ENCODE data around the gene CRYGN.

Gene CRYGN

DNA sequence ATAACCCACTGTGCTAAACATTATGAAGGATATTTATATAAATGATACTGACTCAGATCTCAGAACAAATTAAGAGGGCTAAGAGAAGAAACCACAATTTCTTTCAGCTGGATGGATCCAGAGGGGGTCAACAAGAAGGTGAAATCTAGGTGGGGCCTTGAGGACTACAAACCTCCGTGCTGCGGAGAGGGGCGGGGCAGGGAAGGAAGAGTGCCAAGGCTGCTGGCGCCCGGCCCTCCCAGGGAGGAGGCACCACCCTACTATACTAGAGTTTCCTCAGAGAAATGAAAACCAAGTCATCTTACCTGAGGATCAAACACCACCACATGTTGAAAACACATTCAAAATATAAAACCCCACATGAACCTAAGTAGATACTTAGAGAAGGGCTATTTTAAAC lies 29.3 kb upstream of the CRYGN start:
- DNase-seq (ENCODE audit: low read depth): no peak
- H3K4me3 ChIP-seq (ENCODE audit: low read depth, low read length): no peak overlapping the region
- TF ChIP-seq, protein P1, sequence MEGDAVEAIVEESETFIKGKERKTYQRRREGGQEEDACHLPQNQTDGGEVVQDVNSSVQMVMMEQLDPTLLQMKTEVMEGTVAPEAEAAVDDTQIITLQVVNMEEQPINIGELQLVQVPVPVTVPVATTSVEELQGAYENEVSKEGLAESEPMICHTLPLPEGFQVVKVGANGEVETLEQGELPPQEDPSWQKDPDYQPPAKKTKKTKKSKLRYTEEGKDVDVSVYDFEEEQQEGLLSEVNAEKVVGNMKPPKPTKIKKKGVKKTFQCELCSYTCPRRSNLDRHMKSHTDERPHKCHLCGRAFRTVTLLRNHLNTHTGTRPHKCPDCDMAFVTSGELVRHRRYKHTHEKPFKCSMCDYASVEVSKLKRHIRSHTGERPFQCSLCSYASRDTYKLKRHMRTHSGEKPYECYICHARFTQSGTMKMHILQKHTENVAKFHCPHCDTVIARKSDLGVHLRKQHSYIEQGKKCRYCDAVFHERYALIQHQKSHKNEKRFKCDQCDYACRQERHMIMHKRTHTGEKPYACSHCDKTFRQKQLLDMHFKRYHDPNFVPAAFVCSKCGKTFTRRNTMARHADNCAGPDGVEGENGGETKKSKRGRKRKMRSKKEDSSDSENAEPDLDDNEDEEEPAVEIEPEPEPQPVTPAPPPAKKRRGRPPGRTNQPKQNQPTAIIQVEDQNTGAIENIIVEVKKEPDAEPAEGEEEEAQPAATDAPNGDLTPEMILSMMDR (IDR thresholded peaks at IDR 0.05; ENCODE audit: insufficient read depth, low read depth, low read length, missing control alignments): no peak

DNA sequence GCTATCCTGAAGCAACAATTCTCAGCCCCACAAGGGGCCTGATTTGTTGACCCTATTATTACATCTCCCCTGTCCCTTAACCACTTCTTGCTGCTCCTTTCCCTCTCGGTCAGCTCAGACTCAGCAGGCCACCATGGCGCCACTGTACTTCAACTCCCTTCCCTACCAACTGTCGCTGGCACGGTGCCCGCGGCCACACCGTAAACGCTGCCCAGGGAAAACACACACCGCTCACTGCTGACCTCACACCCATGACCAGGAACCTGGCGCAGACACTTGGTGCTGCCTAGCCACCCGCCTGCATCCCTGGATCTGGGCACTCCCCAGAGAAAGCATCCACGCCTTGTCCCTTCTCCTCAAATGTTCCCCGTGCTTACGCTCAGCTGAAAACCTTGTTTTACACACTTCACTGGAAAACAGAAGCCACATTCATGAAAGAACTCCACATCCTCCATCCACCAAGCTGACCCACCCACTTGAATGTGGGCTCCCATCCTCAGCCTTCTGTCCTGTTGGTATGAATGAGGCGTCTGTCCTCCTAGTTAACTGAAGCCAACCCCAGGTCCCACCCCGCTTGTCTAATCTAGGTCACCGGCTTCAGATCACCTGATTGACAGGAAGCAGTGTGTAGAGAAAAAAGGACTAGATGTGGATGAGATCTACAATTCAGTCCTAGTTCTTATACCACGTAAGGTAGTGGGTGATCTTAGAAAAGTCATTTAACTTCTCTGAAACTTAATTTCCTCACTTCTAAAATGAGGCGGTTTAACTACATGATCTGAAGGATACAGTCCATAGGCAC lies 28.5 kb upstream of the CRYGN start:
- TF ChIP-seq, protein P1 (IDR thresholded peaks at IDR 0.05; ENCODE audit: insufficient read depth, low read depth, low read length, missing control alignments): no peak
- H3K4me3 ChIP-seq (ENCODE audit: low read depth, low read length): no peak overlapping the region
- no peak for DNase-seq (ENCODE audit: low read depth)

DNA sequence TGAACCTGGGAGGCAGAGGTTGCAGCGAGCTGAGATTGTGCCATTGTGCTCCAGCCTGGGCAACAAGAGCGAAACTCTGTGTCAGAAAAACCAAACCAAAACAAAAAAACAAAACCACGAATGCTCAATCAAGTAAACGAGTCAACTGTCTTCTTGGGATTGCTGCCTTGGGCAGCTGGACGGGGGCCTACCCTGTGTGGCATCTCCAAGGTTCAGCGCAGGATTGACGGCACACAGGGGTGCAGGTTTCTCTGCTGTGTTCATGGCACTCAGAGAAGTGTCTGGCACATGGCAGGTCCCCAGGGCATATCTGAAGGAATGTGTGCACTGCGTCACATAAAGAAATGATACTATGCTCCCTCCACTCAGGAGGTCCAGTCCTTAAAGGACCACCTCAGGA lies 25.2 kb upstream of the CRYGN start:
- DNase-seq (ENCODE audit: low read depth): no peak
- TF ChIP-seq, protein P1 (IDR thresholded peaks at IDR 0.05; ENCODE audit: insufficient read depth, low read depth, low read length, missing control alignments): no peak
- no peak overlapping the region for H3K4me3 ChIP-seq (ENCODE audit: low read depth, low read length)

DNA sequence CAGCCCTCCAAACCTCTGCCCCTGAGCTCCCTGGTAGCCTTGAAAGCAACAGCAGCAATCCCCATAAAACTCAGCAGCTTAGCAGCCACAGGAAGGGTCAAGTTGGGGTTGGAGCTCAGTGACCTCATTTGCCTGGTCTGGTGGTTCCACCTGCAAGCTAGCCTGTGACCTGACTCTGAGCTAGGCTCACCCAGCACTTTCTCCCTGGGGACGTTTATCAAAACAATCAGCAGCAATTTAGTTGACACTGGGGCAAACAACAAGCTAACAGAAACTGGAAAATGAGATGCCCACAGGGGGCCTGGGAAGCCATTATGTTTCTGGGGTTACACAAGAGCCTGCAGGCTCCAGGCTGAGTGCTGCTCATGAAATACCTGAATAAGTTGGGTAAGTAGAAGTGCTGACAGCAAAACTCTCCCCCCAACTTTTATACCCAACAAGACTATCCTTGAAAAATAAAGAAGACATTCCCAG lies 22.4 kb upstream of the CRYGN start:
- DNase-seq (ENCODE audit: low read depth): no peak
- TF ChIP-seq, protein P1 (IDR thresholded peaks at IDR 0.05; ENCODE audit: insufficient read depth, low read depth, low read length, missing control alignments): no peak
- H3K4me3 ChIP-seq (ENCODE audit: low read depth, low read length): no peak overlapping the region

DNA sequence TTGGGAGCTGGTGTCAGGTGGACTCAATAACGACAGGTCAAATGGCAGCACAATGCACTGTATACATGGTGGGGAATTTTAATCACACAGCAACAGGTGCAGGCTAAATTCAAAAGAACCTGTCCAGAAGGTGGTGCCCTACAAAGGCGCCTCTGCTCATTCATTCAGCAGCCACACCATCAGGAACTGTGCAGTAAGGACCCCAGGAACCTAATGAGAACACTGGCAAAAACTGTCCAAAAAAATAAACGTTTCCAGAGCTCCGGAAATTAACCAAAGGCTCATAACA lies 21.9 kb upstream of the CRYGN start:
- DNase-seq (ENCODE audit: low read depth): no peak
- H3K4me3 ChIP-seq (ENCODE audit: low read depth, low read length): no peak overlapping the region
- TF ChIP-seq, protein P1 (IDR thresholded peaks at IDR 0.05; ENCODE audit: insufficient read depth, low read depth, low read length, missing control alignments): no peak

DNA sequence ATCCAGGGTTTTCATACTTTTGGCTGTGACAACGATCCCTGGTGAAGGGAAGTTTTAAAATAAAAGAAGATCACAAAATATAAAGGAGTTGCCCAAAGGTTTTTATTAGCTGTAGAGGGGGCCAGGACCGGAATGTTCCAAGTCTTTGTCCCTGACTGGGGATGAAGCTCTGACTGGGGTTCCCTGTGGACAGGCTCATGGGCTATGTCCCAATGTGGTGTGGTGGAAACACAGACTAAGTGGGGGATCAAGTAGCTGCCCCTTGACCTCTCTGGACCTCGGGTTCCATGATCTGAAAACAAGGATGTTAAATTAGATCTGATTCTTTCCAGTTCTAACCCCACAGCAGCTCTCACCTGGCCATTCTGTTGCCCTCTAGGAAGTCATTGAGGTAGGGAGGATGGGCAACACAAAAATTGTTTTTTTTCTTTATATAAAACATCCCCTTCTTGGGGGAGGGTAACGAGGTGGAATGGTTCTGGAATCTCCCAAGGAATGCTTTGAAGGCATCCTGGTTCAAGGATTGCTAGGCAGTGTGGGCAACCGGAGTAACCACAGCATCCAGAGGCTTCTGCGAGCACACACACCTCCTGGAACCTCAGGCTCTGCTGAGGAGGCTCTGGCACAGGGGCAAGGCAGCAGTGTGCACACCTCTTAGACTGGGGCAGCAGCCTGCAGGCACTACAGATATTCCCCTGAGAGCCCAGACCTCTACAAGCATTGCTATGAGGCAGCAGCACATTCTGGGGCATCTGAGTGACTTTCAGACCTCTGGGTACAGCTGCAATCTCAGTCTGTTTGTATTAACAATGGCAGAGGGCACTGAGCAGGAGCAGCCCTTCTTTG lies 21.4 kb upstream of the CRYGN start:
- TF ChIP-seq, protein P1 (IDR thresholded peaks at IDR 0.05; ENCODE audit: insufficient read depth, low read depth, low read length, missing control alignments): no peak
- no peak overlapping the region for H3K4me3 ChIP-seq (ENCODE audit: low read depth, low read length)
- DNase-seq (ENCODE audit: low read depth): no peak
